K562 (cell line): ENCODE results near the gene CD302. TPM values are rescaled to one million over a fixed set of nuclear protein-coding genes. Genes with fewer than 3 reads are reported as not detected.

Experiments
- ATAC-seq: fragments of 200-7000 bp; cut with Tn5 transposase; 3 replicates; pipeline ENCODE4 v1.9.1; 2020; ENCODE audit warnings: moderate library complexity
- BruUV-seq: library from RNA; stranded (reverse); fragments of 400-500 nt; replicated peaks from 2 replicates; lab custom pipeline; 2021; lab: Mats Ljungman, UMichigan
- CTCF ChIA-PET: fragments of 300-600 bp; formaldehyde crosslinking; extraction: SDS; loops from one replicate; lab custom pipeline; 2021; ENCODE audit warnings: low intra/inter-chr PET ratio; lab: Yijun Ruan, JAX
- POLR2A ChIA-PET: fragments of 300-600, 350-650 bp; sonication (Branson Sonifier 250); formaldehyde crosslinking; extraction: SDS; loops from one replicate; lab custom pipeline; 2021; ENCODE audit warnings: antibody characterized with exemption, inconsistent platforms; lab: Yijun Ruan, JAX
- DNase-seq, 4 experiments: peaks; one replicate each; pipeline versions ENCODE4 v3.0.0 to v3.0.0-alpha.2; 2011 to 2018; ENCODE audit warnings: low spot score in 3 of 4, mixed read lengths in 3 of 4; ENCODE audit errors: extremely low read depth in 1 of 4
- FAIRE-seq: peaks from 2 replicates; lab custom pipeline; 2011; peaks lifted over from hg19 to GRCh38; lab: Jason Lieb, UNC
- H2AFZ ChIP-seq: 2 replicates; pipeline ENCODE4 v1.6.0; 2011; ENCODE audit warnings: low read depth, low read length, control low read depth, inconsistent platforms
- H3K27ac ChIP-seq: fragments of 200-600 bp; 3 replicates; pipeline ENCODE4 v1.8.0; 2011; ENCODE audit warnings: low read depth, mild to moderate bottlenecking, control low read depth, inconsistent platforms, low read length, moderate library complexity, mixed read lengths; ENCODE audit errors: extremely low read depth
- H3K27me3 ChIP-seq, 2 experiments: fragments of 300-600 bp in 1 of 2; 2 replicates in 1 of 2; 3 replicates in 1 of 2; pipeline versions ENCODE4 v1.6.0 to v1.8.0; 2011; ENCODE audit warnings: inconsistent platforms in 2 of 2, low read length in 2 of 2, mild to moderate bottlenecking in 1 of 2, mixed read lengths in 1 of 2, moderate library complexity in 1 of 2; ENCODE audit not compliant: control insufficient read depth in 2 of 2, insufficient read depth in 2 of 2
- H3K36me3 ChIP-seq: fragments of 300-600 bp; 3 replicates; pipeline ENCODE4 v1.8.0; 2011; ENCODE audit warnings: mild to moderate bottlenecking, low read length, inconsistent platforms; ENCODE audit not compliant: control insufficient read depth, insufficient read depth
- H3K4me1 ChIP-seq, 2 experiments: fragments of 200-600 bp in 1 of 2; replicated peaks in 1 of 2; 2 replicates in 1 of 2; 3 replicates in 1 of 2; pipeline versions ENCODE4 v1.5.1 to v1.8.0; 2011; ENCODE audit warnings: inconsistent platforms in 2 of 2, low read length in 2 of 2, mild to moderate bottlenecking in 1 of 2, mixed read lengths in 1 of 2, moderate library complexity in 1 of 2; ENCODE audit not compliant: control insufficient read depth in 2 of 2, insufficient read depth in 2 of 2
- H3K4me2 ChIP-seq: 2 replicates; pipeline ENCODE4 v1.6.1; 2011; ENCODE audit warnings: low read length, control low read depth, inconsistent platforms, mixed read lengths; ENCODE audit not compliant: insufficient read depth
- H3K4me3 ChIP-seq: fragments of 200-600 bp; sonication (generic), shearing (Covaris generic); 2 replicates; pipeline ENCODE4 v1.5.1; 2016; ENCODE audit warnings: control low read depth, inconsistent platforms
- H3K79me2 ChIP-seq: fragments of 200-600 bp; 3 replicates; pipeline ENCODE4 v1.8.0; 2011; ENCODE audit warnings: low read length, inconsistent platforms; ENCODE audit not compliant: control insufficient read depth, insufficient read depth
- H3K9ac ChIP-seq, 2 experiments: 2 replicates each; pipeline versions ENCODE4 v1.6.0 to v1.6.1; 2011; ENCODE audit warnings: low read depth in 2 of 2, low read length in 2 of 2, control low read depth in 1 of 2, inconsistent platforms in 1 of 2, mild to moderate bottlenecking in 1 of 2, mixed read lengths in 1 of 2; ENCODE audit not compliant: insufficient read depth in 1 of 2
- H3K9me1 ChIP-seq: one replicate; pipeline ENCODE4 v1.6.0; 2011; ENCODE audit warnings: inconsistent platforms, mild to moderate bottlenecking, low read length, moderate library complexity; ENCODE audit not compliant: control insufficient read depth, insufficient read depth
- H3K9me3 ChIP-seq: replicated peaks from 2 replicates; pipeline ENCODE4 v1.5.1; 2011; ENCODE audit warnings: low read depth, low read length, inconsistent platforms; ENCODE audit not compliant: control insufficient read depth, insufficient read depth
- H4K20me1 ChIP-seq: replicated peaks from 2 replicates; pipeline ENCODE4 v1.6.1; 2011; ENCODE audit warnings: low read length, inconsistent platforms, mixed read lengths; ENCODE audit not compliant: control insufficient read depth, insufficient read depth
- BDP1 ChIP-seq: IDR thresholded peaks from 3 replicates; pipeline ENCODE4 v1.6.1; 2011; ENCODE audit not compliant: insufficient read length, insufficient read depth
- ILK ChIP-seq: fragments of 450-650 bp; IDR thresholded peaks from 2 replicates; pipeline ENCODE4 v1.6.1; 2016; ENCODE audit warnings: missing genetic modification characterization, low read depth, mild to moderate bottlenecking, missing compliant biosample characterization, moderate library complexity, borderline replicate concordance
- MTA1 ChIP-seq: fragments of 450-650 bp; IDR thresholded peaks from 2 replicates; pipeline ENCODE4 v1.6.1; 2017; ENCODE audit warnings: borderline replicate concordance
- NBN ChIP-seq: fragments of 450-650 bp; IDR thresholded peaks from 2 replicates; pipeline ENCODE4 v1.6.1; 2016; ENCODE audit warnings: low read depth, mild to moderate bottlenecking
- NFE2 ChIP-seq: IDR thresholded peaks from 2 replicates; pipeline ENCODE4 v1.6.1; 2014; ENCODE audit warnings: antibody characterized with exemption, low read depth
- NFYB ChIP-seq: IDR thresholded peaks from 2 replicates; pipeline ENCODE4 v1.6.1; 2011; ENCODE audit warnings: mild to moderate bottlenecking, moderate library complexity; ENCODE audit not compliant: insufficient read length; ENCODE audit errors: extremely low read depth
- SAFB2 ChIP-seq: fragments of 200-400 bp; formaldehyde crosslinking; IDR thresholded peaks from 2 replicates; pipeline ENCODE4 v1.6.1; 2018; ENCODE audit warnings: borderline replicate concordance, low read length, low read depth, moderate library complexity; ENCODE audit not compliant: severe bottlenecking
- SPI1 ChIP-seq: IDR thresholded peaks from 2 replicates; pipeline ENCODE4 v1.6.1; 2011; ENCODE audit warnings: low read depth, low read length, control low read depth, borderline replicate concordance
- TBL1XR1 ChIP-seq, 2 experiments: IDR thresholded peaks; 2 replicates each; pipeline ENCODE4 v1.6.1; 2012; ENCODE audit warnings: improper control_type of control experiment in 2 of 2, low read length in 2 of 2, mild to moderate bottlenecking in 1 of 2
- TFAM ChIP-seq: fragments of 250-450 bp; sonication (Bioruptor Pico); conservative IDR thresholded peaks from 2 replicates; pipeline ENCODE4 v1.5.0; 2021; ENCODE audit warnings: mild to moderate bottlenecking, moderate library complexity
- ZBTB7A ChIP-seq: IDR thresholded peaks from 2 replicates; pipeline ENCODE4 v1.6.1; 2011; ENCODE audit warnings: low read depth, mild to moderate bottlenecking, low read length, moderate library complexity, borderline replicate concordance; ENCODE audit not compliant: control insufficient read depth
- WGBS: fragments of 100-300 bp; shearing (Covaris generic); methylation state at CpG from one replicate; pipeline ENCODE4 v1.1.6; 2016; ENCODE audit warnings: low coverage, mixed read lengths; ENCODE audit not compliant: insufficient coverage; ENCODE audit errors: missing lambda C conversion rate; 5-methylcytosine and 5-hydroxymethylcytosine counted together
- in situ Hi-C: fragments of 300-500 bp; cut with MboI; formaldehyde crosslinking; loops from 4 replicates; pipeline ENCODE4 v1.15.0; 2018; ENCODE audit warnings: inconsistent platforms, mixed read lengths
- intact Hi-C: fragments of 100-400 bp; cut with micrococcal nuclease; formaldehyde crosslinking; loops from 2 replicates; pipeline ENCODE4 v1.14.2; 2022
- polyA plus RNA-seq, 8 experiments: library from polyadenylated mRNA; depleted of rRNA in 4 of 8; stranded (reverse) in 5 of 8; unstranded in 3 of 8; fragments of >200 nt; fragmentation: Nextera tagmentation in 2 of 8; fragmentation: Illumina TruSeq in 1 of 8; extraction: Ambion mirVana in 2 of 8; extraction: Trizol in 1 of 8; gene quantifications; 2 replicates each; pipeline versions ENCODE4 v1.2.1 to v1.2.3, GENCODE V29; 2011 to 2014; ENCODE audit warnings: inconsistent platforms in 1 of 8, missing spikeins in 1 of 8
- total RNA-seq, 7 experiments: library from RNA; depleted of rRNA in 6 of 7; stranded (reverse); fragments of >200 nt in 6 of 7; fragmentation: Illumina TruSeq in 2 of 7; extraction: Trizol in 2 of 7; gene quantifications; 2 replicates each; pipeline versions ENCODE4 v1.2.1 to v1.2.3, GENCODE V29; 2011 to 2021; ENCODE audit warnings: low replicate concordance in 1 of 7

Gene CD302
- total and polyA plus RNA-seq, 9 of the 15 experiments (the other 6 are each of a cell fraction or from before 2014, with no cell fraction given) = 0.03 to 0.07 (median 0.04) TPM; not detected in 5

GRCh38 chr2:159818940-159819339 lies 20.9 kb upstream of the CD302 start (continued):
- TF ChIP-seq MTA1 = no peak
- TF ChIP-seq TBL1XR1 (IDR thresholded peaks at IDR 0.05; ENCODE audit: low read length in 2 of 2) = no peak
- TF ChIP-seq SAFB2 = no peak
- TF ChIP-seq BDP1 = no peak
- TF ChIP-seq NBN = no peak
- TF ChIP-seq ILK = no peak
- TF ChIP-seq ZBTB7A = no peak

GRCh38 chr2:159817283-159817682 lies 19.3 kb upstream of the CD302 start:
- no peak for DNase-seq
- TF ChIP-seq SPI1 = 0 out of 2 replicates have a peak, but pooled peaks have one; percentile 26
- TF ChIP-seq NFE2 = 0 out of 2 replicates have a peak, but pooled peaks have one; percentile 22
- TF ChIP-seq TFAM = no peak
- TF ChIP-seq NFYB = no peak
- H2AFZ ChIP-seq = no peak overlapping the region
- H3K9ac ChIP-seq = no peak overlapping the region
- no TSS peak for BruUV-seq
- H3K4me1 ChIP-seq = no peaks in the 10 kb centered on the region
- CTCF ChIA-PET = no interaction called here
- H3K9me1 ChIP-seq = no peaks in the 10 kb centered on the region
- no peaks in the 10 kb centered on the region for H3K9me3 ChIP-seq
- no peak for FAIRE-seq
- H3K79me2 ChIP-seq = no peaks in the 10 kb centered on the region
- H3K4me3 ChIP-seq = no peak overlapping the region
- H3K27ac ChIP-seq = no peak overlapping the region
- H3K4me2 ChIP-seq = no peak overlapping the region
- POLR2A ChIA-PET = no interaction called here
- no peaks in the 10 kb centered on the region for H4K20me1 ChIP-seq
- in situ Hi-C loops (loop anchor here (25.0 kb wide), 1 partner anchor 905 kb away; no protein-coding TSS in a partner anchor), intact Hi-C loops (no loop called here)
- H3K36me3 ChIP-seq = no peaks in the 10 kb centered on the region
- WGBS = 0% methylated on average over 1 of the region's 1 CpG
- no peak for ATAC-seq
- peaks cover 7% of the 10 kb centered on the region in 2 experiments for H3K27me3 ChIP-seq
